Stimulated activated naive CD4-positive, alpha-beta T cell (primary cell): ENCODE measurements around the gene BIRC2.

Experiments
- DNase-seq, 6 experiments: peaks; one replicate each; lab custom pipeline; 2025; lab: John Stamatoyannopoulos, UW

Gene BIRC2

DNA sequence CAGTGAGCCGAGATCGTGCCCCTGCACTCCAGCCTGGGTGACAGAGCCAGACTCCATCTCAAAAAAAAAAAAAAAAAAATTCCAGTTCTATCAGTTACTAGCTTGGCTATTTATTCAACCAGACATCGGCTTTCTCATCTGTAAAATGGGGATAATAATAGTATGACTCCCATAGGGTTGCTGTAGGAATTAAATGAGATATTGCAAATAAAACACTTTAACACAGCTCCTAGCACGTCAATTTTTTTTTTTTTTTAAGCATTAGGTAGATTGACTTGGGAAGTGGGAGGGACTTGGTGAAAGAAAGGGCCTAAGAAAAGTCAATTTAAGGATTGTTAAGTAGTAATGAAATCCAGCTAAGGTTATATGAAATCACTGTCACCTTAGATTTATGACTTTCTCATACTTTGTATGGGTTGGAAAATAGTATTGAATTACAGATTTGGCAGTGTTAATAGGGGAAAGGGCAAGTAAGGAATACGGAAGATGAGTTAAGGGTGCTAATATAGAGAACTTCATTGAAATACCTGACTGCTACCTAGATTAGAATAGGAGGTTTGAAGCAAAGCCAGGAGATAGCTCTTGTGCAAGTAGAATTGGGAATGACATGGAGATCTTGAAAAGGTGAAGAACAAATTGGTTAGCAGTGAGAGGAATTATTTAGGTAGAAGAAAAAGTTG lies 28.8 kb downstream of the BIRC2 start:
- no peak for DNase-seq

DNA sequence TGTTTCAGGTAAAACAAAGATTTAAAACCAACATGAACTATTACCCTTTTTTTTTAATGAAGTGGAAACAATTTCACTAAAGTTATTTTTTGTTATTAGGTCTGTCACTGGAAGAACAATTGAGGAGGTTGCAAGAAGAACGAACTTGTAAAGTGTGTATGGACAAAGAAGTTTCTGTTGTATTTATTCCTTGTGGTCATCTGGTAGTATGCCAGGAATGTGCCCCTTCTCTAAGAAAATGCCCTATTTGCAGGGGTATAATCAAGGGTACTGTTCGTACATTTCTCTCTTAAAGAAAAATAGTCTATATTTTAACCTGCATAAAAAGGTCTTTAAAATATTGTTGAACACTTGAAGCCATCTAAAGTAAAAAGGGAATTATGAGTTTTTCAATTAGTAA lies 30.9 kb downstream of the BIRC2 start:
- DNase-seq, result no peak

DNA sequence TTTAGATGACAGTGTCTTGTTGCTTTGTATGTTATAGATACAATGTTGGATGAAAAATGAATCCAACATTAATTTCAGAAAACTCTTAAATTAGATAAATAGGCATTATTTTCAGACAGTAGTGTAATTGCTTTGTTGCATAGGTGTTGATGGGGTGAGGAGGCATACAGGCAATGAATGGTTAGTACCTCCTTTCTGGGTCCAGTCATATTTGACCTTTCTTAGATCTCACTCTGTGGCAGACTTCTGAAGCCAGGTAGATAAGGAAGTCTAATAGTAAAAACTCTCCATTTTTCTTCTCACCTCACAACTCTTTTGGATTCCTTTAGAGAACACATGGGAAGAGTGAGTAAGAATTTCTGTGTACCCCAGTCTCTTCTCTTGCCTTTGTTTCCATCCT lies 31.8 kb downstream of the BIRC2 start:
- no peak for DNase-seq

DNA sequence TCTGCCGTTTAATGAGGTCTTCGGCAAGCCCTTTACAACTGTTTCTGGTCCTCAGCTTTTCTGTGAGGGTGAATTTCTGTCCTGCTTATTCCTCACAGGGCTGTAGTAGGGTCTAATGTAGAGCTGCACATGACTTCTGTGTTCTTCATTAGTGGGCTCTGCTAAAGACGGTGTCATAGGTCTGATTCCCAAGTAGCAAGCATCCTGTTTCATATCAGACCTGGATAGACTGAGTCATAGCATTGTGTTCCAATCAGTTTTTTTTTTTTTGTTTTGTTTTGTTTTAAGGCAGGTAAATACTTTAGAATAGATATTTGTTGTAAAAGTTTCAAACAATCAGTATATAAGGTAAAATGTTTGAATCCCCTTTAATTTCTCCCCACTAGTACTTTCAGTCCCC lies 35.4 kb downstream of the BIRC2 start:
- no peak for DNase-seq

DNA sequence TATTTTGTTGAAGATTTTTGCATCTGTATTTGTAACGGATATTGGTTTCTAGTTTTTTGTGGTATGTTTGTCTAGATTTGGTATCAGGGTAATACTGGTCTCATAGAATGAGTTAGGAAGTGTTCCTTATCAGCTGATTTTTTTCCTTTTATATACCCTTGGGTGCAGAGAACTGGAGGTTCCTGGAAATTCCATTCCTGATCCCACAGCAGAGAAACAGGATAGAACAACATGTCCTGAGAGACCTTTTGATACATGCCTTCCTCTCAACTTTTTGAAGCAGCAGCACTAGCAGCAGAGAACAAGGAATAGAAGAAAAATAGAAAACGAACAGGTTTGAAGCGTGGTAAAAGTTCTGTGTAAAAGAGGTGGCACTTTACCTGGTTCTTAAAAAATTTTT lies 36.8 kb downstream of the BIRC2 start:
- no peak for DNase-seq

DNA sequence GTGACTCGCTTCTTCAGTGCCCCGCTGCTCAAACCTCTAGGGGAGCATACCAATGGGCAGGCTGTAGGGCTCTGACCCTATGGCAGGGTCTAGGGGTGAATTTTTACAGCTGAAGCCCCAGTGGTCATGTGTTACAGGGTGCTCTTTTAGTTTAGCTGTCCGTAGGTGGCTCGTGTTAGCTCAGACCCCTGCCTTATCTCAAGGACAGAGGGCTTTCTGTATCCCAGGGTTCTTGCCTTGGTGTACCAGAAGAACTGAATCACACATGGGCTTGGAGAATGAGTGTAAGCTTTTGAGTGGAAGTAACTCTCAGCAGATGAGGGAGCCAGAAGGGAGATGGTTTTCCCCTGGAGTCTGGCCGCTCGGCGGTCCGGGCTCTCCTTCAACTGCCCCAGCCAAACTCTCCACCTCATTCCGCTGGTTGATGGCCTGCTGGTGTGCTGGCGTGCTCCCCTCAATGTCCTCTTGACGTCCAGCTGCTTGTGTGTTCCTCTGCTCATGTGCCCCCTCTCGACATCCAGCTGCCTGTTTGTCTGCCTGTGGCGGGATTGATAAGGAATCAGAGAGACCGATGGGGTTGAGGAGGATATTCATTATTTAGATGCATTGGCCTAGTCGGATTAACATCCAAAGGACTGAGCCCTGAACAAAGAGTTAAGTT lies 37.5 kb downstream of the BIRC2 start:
- no peak for DNase-seq

DNA sequence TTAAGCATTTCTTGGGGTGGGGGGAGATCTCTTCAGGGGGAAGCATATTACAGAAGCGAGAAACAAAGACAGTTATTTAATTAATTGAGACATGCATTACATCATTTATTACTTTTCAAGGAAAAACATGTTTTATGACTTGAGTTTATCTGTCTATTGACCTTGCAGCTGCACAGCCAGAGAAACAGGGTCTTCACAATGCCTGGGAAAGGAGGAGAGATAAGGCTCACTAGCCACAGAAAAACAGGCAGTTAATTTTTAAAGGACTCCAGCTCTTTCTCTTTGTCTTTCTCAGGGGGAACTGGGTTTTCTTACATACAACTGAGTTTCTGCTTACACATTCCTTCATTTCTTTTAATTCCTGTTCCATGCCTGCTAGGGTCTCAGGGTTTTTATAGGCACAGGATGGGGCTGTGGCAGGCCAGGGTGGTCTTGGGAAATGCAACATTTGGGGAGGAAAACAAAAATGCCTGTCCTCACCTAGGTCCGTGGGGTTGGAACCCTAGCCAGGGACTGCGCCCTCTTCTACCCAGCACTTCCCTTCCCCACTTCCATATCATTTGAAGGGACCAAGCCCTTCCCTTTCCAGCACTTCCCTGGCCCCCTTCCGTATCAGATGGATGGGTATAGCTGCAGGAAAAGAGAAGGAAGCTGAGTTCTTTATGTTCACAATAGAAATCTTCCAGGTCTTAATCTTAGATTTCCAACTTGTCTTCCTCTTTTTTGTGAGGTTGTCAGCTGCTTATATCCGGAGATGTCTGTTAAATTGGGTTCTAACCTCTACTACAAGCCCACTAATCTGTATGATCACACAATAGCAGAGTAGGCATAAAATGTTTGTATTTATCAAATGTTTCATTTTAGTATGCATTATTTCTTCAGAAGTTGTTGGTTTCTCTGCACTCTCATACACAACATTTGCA lies 38.3 kb downstream of the BIRC2 start:
- DNase-seq, result no peak

DNA sequence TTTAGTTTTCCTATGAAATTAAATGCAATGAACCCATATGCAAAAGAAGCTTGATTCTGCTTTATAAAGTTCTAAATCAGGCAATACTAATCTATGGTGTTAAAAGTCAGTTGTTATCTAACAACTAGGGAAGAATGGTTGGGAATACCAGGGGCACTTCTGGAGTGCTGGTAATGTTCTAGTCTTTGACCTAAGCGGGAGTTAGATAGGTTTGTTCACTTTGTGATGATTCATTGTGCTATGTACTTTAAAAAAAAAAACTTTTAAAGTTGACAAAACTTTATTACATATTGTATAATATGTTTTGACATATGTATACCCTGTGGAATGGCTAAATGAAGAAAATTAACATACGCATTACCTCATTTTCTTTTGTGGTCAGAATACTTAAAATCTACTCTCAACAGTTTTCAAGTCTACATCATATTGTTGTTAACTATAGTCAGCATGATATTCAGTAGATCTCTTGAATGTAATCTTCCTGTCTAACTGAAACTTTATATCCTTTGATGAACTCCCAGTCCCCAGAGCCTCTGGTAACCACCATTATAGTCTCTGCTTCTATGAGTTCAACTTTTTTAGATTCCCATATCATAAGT lies 39.2 kb downstream of the BIRC2 start:
- DNase-seq, result peak in 1 of 6 experiments; percentile 12

DNA sequence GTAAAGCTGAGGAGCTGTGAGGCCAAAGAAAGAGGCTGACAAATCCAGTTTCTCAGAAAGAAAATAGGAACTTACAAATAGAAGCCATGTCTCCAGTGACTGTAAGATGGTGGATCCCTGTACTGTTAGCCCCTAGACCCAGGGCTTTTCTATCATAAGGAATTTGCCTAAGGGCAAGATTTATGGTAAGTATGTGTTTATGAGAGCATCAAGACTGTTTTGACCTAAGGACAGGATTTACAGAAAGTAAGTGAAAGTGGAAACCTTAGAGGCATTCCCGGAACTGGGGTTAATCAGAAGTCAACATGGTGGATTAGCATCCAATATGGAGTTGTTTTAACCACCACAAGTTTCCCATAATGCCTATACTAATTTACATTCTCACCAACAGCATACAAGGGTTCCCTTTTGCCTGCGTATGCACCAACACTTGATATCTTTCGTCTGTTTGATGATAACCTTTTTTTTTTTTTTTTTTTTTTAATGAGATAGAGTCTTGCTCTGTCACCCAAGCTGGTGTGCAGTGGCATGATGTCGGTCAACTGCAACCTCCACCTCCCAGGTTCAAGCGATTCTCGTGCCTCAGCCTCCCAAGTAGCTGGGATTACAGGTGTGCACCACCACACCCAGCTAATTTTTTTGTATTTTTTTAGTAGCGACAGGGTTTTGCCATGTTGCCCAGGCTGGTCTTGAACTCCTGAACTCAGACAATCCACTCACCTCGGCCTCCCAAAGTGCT lies 40.2 kb downstream of the BIRC2 start:
- DNase-seq, result no peak

DNA sequence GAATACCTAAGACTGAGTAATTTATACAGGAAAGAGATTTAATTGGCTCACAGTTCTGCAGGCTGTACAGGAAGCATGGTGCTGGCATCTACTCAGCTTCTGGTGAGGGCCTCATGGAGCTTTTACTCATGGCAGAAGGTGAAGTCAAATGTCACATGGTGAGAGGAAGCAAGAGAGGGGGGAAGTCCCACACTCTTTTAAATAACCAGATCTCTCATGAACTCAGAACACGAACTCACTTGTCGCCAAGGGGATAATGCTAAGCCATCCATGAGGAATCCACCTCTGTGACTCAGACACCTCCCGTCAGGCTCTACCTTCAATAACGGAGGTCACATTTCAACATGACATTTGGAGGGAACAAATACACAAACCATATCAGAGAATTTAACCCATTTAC lies 42.2 kb downstream of the BIRC2 start:
- no peak for DNase-seq

DNA sequence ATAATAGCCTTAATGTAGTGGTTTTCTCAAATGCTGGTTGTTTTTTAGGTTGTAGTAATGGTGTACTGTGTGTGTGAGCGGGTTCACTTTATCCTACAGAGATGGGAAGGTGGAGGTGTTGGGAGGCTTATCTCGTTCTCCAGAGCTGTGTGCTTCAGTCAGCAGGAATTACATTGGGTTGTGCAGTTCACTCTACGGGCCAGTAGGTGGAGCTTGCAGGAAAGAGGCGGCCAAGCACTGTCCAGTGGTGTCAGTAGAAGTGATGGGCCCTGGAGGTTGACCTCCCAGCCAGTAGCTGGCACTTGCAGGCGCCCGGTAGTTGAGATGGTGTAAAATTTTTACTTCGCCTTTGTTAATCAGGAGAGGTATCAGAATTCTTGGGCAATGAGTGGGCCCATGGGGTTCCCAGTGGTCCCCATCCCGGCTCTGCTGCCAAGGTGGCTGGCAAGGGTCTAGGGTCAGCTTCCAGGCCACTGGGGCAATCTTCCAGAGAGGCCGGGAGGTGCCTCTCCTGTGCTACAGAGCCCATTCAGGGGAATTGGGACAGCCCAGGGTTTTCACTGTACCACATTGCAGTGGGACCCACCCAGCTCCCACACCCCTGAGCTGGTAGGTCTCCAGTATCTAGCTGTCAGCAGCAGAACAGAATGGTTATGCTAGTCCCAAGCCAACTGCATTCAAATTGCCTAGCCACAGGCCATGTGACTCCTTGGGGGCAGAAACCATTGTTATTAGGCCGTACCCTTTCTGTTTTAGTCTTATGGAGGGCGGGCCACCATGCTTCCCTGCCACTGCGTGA lies 43.9 kb downstream of the BIRC2 start:
- DNase-seq, result peak in 4 of 6 experiments; percentile 26 to 45 (median 38)

DNA sequence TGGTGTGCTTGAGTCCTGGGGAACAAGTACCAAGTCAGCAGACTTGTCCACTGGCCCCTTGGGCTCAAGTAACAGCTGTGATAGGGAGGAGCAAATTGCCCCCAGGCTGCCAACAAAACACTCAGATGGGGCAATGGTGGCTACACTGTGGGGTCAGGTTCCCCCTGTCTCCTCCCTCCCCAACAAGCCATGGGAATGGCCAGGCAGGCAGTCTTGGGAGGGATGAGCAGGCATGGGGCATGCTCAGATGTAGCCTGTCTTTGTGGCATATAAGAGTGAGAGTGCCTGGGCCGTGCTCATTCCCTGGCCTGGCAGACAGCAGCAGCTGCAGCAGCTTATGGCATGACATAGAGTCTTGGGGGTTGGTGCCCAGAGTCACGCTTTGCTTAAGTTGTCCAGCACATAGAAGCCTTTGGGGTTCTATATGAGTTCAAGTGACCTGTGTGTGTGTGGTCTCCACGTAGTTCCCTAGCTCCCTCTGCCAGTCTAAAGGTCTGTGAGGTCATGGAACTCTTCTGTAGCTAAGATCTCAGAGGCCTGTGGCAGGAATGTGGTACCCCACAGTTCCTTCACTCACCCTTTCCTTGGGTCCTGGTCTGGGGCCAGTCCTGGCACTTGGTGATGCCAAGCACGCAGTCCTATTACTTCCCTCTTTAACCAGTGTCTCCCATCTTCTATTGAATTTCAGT lies 44.7 kb downstream of the BIRC2 start:
- no peak for DNase-seq

DNA sequence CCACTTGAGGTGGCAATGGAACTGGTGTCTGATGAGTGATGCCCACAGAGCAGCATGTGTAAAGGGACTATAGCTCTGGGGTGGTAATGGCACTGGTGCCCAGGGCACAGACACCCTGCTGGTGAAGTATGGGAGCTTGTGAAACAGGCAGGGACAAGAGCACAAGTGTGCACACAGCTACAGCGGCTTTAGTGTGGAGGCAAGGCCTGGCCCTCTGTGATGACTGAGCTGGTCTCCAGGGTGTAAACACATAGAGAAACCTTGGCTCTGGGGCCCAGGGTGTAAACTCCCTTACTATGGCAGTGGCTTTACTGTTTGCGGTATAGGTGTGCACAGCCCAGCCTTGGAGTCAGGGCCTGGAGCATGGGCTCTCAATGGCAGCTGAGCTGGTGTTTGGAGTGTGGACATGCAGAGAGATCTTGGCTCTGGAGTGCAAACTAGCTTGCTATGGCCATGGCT lies 46.3 kb downstream of the BIRC2 start:
- no peak for DNase-seq

DNA sequence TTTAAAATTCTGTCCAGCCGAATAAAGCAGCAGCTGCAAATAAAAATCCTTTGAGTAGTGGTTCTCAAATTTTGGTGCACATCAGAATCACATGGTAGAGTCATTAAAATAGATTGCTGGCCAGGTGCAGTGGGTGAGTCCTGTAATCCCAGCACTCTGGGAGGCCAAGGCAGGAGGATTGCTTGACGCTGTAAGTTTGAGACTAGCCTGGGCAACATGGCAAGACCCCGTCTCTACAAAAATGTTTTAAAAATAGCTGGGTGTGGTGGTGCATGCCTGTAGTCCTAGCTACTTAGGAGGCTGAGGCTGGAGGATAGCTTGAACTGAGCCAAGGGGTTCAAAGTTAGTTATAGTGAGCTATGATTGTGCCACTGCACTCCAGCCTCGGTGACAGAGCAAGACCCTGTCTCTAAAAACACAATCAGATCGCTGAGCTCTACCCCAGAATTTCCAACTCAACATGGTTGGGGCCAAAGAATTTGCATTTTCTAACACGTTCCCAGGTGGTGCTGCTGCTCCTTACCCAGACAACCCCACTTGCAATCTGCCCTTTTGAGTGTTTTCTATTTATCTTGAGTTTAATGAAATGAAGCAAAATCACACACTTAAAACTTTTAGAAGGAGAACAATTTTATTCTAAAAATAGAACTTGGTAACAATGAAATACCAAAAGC lies 48.8 kb downstream of the BIRC2 start:
- DNase-seq, result no peak

DNA sequence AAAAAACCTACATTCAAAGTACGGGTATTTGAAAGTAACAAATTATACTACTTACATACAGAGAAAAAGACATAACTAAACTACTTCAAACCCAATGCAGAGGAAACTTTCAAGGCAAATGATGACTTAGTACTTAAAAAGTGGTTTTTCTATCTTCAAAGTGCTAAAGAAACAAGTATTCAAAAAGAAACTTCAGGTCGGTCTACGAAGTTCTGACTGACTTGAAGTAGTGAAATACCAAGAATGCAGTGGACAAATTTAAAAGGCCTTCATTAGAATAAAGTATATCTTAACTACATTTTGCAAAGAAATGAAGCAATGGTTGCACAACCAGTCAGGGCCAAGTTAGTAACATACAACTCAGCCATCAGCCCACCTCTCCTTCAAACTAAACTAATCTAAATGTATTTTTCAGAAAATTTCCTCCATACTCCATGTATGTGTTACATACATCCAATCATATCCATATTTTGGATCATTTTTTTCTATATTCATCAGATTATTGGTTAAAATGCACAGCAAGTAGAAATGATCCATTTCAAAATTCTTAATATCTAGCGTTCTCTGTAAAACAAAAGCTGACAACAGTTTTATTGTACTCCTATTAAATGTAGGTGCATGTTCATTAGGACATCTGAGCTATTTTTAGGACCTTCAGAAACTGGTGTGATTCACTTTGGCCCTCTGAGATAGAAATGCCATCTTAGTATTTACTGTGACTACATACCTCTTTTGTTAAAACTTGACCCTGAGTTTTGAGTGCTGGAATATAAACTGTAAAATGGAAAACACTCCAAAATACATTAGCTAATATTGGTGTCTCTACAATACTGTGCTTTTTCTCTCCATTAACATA lies 49.9 kb downstream of the BIRC2 start:
- no peak for DNase-seq

DNA sequence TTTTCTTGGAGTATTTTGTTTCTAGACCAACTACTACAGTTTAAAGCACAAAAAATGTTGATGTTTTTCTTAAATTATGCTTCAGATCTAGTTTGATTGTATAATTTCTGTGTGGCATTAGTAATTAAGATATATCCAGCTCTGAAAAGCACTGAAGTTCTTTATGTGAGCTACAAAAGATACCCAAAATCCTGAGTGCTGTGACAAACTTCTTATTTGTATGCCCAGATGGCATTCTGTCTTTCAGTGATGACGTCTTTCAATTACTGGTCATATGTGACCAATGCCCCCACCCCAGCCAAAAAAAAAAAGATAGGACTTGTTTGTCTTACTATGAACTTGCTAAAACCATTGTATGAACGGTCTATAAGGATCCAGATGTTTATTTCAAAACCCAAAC lies 51.3 kb downstream of the BIRC2 start:
- DNase-seq, result no peak

DNA sequence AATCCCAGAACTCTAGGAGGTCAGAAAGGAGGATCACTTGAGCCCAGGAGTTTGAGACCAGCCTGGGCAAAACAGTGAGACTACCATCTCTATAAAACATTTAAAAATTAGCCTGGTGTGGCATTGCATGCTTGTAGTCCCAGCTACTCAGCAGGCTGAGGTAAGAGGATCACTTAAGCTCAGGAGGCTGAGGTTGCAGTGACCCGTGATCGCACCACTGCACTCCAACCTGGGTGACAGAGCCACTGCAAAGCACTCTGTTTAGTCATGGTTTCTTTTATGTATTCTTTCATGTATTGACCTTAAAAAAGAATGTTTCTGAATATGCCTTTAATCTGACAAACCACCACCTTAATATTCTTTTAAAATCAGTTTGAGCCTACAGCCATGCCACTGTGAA lies 52.2 kb downstream of the BIRC2 start:
- DNase-seq, result no peak

DNA sequence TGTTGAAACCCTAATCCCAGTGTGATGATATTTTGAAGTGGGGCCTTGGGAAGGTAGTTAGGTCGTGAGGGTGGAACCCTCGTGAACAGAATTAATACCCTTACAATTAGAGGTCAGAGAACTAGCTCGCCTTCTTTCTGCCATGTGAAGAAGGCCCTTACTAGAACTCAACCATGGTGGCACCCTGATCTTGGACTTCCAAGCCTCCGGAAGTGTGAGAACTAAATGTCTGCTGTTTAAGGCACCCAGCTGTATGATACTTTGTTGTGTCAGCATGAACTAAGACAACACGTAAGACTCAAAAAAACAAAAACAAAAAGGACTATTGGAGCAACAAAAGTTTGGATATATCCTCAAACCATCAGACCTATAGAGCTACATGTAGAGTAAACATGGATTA lies 53.6 kb downstream of the BIRC2 start:
- no peak for DNase-seq

DNA sequence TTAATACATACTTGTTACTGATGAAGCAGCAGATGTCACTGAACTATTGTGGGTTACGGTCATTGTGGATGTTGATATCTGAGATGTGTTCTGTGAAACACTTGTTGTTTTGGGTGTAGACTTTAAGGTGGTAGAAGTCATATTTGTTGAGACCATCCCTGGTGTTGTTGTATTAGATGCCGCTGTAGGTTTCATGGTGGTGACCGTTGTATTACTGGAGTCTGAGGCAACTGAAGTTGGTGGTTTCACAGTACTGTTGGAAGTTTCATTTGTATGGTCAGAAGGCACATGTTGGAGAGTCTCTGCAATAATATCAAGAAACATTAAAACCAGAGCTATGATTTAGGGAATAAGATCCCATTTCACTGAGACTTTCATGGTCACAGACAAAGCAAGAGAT lies 54.9 kb downstream of the BIRC2 start:
- no peak for DNase-seq
